GM03348 (cell line): ENCODE data around the gene CSPG4.
"Not testable (repeated sequence)": the region's sequence is repeated elsewhere in the genome, so short reads cannot be mapped to it uniquely, and the experiment has no call there.

Experiments
- DNase-seq: peaks from one replicate; pipeline ENCODE4 v3.0.0; 2012; ENCODE audit warnings: low spot score

CSPG4 gene

DNA sequence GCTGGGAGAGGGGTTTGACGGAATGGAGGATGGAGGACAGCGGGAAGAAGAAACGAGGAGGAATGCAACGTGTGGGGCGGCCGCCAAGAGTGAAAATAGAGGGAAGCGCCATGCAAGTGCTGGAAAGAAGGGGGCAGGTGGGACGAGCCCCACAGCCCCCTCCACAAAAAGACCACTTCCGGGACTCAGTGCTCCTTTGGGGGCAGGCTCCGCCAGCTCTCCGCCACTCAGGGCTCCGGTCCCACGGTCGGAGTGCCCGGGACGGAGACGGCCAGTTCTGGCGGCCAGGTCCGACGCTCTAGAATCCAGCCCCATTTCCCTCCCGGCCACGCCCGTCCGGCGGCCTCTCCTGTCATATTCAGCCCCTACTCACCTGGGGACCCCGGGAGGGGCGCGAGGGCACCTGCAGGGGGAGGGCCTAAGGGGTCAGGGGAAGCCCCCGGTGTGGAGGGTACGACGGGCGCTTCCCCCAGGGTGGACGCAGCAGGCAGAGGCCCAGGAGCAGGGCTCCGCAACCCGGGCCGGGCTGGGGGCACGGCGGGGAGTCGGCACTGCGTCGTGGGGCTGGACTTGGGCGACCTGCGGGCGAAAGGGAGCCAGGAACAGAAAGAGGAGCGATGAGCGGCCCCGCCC, 25.5 kb upstream of the CSPG4 start:
- DNase-seq = no peak

GRCh38 chr15:75737116-75738013, 24.7 kb upstream of the CSPG4 start:
- DNase-seq = not testable (repeated sequence)

DNA sequence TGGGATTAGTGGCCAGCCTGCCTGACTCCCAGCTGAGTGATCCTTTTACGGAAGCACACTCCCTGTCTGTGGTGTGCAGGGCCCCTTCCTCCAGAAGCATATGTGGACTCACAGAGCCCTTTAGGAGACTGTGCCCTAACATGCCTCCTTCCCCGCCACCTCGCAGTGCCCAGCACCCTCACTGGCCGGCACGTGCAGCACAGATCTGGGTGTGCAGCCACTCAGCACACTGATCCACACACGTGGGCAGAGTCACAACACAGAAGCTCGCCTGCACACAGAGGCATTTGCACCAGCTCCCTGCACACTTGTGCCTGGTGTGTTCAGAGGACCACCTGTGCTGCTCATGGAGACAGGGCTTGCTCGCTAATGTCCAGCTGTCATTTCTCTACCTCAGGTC, 23.6 kb upstream of the CSPG4 start:
- DNase-seq = no peak

- not testable (repeated sequence) for DNase-seq
These were observed 22.5 kb upstream of the CSPG4 start for GRCh38 chr15:75734861-75735760.

GRCh38 chr15:75733761-75734651, 21.4 kb upstream of the CSPG4 start:
- no peak for DNase-seq

- peak; percentile 82 for DNase-seq
These were observed 20.3 kb upstream of the CSPG4 start for GRCh38 chr15:75732809-75733451.

- DNase-seq = no peak
These were observed 19.6 kb upstream of the CSPG4 start for GRCh38 chr15:75732177-75732808.

DNA sequence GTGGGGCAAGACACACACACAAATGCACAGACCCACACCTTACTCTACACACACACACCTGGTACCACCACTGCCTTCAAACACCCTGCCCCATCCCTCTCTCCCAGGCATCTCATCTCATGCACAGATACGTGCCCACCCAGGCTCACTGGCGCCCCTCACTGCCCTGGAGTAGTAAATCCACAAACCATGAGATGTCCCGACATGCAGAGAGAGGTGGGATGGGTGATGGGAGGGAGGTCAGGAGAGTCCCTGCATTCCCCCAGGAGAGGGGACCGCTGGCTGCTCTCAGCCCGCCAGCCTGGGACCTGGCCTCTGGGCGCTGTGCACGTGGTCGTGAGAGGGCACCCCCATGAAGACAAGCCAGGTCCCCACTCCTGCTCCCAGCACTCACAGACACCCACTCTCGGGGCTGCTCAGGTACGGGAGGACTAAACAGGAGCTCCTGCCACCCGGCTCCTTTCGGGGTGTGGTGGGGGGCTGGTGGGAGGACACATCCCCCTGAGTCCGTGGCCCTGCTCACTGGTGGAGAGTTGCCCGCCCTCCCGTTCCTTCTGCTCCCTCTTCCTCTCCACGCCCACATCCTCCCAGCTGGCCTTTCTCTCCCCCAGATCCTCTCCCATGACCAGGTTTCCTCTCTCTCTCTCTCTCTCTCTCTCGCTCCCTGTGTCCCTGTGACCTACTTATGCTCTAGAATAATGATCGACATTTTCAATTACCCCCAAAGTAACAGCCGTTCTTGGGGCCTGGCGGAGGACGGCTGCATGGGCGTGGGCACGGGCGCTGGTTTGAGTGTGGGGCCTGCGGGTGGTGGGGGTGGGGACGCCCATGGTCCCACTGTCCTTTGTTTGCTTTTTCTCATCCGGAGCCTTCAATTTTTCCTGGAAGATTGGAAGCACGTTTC, 18.9 kb upstream of the CSPG4 start:
- DNase-seq = peak; percentile 40

DNA sequence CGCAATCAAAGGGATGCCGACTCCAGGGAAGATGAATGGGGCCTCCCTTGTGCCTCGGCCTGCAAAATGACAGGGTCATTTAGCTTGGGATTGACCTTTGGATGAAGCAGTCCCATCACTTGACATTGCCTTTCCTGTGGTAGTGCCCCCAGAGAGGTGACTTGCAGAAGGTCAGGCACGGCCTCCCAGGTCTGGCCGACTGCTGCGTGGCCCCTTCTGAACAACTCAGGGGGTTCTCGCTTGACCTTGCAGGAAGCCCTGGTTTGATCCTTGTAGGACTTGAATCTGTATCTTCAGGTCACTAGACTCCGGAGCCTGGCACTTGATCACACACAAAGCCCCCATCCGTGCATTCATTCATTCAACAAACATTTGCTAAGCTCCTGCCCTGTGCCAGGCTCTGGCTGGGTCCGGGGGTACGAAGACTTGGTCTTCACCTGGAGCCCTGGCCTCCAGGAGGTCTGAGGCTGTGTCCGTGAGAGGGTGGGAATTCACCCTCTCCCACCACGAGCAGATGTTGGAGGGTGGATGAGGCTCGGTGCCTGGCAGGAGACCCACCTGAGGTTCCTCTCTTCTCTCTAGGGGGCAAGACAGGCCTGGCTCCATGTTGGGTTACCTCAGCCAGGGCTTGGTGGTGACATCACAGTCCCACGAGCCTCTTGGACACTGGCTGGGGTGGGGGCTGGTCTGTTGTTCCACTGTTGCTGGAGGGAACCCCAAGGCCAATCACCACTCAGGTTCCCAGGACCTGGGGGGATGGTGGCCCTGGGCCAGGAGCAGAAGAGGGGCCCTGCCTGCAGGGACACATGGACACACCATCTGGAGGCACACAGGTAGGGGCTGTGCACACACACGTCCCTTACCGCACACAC, 18.0 kb upstream of the CSPG4 start:
- not testable (repeated sequence) for DNase-seq

GRCh38 chr15:75729326-75730069, 16.9 kb upstream of the CSPG4 start:
- DNase-seq = no peak

- peak; percentile 52 for DNase-seq
These were observed 15.4 kb upstream of the CSPG4 start for GRCh38 chr15:75727851-75728715.

DNA sequence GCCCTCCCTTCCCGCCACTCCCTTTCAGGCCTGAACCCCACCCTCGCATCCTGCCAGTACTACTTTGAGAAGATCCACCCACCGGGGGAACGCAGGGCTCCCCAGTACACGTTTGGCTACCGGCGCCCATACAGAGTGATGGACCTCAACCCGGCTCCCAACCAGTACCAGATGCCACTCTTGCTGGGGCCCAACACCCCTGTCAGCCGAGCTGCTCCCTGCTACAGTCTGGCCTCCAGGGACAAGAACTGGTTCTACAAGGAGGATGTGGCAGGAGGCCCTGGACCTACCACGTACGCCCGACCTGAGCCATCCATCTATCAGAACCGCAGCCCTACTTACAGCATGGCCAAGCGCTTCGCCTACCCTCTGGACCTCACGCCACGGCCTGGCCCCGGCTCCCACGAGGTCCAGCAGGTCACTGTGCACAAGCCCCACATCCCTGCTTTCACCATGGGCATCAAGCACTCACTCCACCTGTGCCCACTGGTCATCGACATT, 14.4 kb upstream of the CSPG4 start:
- no peak for DNase-seq

- no peak for DNase-seq
These were observed 13.3 kb upstream of the CSPG4 start for GRCh38 chr15:75725719-75726607.

GRCh38 chr15:75725006-75725718, 12.5 kb upstream of the CSPG4 start:
- no peak for DNase-seq
